HG02798 (cell line): Measurements from ENCODE around the gene ZBTB46.
A peak's percentile ranks its signal among the peaks of the same experiment; 100 is the strongest.
"Not testable (repeated sequence)": the region's sequence is repeated elsewhere in the genome, so short reads cannot be mapped to it uniquely, and the experiment has no call there.

ENCODE experiments used
- ATAC-seq: cut with Tn5 transposase; IDR thresholded peaks from one replicate; pipeline ENCODE4 v1.9.1; 2021; ENCODE audit warnings: mild to moderate bottlenecking; ENCODE audit not compliant: unreplicated experiment, poor library complexity

The ZBTB46 gene

DNA sequence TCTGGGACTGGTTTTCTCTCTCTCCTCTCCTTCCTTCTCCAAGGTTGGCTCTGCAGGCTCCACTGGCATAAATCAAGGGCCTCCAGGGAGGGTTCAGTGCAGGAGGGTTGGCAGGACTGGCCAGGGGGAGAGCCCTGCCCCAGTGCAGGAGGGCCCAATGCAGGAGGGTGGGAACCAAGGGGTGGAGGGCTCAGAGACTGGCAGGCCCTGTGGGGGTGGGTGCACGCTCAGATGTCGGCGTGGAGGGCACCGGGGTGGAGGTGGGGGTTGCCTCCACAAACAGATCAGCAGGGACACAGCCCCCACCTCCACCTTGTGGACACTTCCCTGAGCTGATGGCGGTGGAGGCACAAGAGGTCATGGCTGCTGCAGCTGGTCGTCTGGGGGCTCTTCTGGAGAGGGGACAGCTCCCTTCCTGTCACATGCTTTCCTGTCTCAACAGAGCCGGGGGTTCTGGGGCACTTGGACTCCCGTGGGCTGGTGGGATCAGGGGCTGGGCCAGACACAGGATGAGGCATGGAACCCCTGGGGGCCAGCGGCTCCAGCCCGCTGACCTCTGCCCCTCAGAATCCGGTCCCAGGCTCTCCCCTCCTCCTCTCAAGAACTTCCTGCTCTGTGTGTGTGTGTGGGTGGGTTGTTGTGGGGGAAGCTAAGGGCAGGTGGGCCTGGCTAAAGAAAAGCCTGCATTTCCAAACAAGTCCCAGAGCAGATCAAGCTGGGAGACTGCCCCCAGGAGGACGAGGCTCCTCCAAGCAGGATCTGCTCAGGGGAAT lies 27.5 kb upstream of the ZBTB46 start:
- no peak for ATAC-seq

DNA sequence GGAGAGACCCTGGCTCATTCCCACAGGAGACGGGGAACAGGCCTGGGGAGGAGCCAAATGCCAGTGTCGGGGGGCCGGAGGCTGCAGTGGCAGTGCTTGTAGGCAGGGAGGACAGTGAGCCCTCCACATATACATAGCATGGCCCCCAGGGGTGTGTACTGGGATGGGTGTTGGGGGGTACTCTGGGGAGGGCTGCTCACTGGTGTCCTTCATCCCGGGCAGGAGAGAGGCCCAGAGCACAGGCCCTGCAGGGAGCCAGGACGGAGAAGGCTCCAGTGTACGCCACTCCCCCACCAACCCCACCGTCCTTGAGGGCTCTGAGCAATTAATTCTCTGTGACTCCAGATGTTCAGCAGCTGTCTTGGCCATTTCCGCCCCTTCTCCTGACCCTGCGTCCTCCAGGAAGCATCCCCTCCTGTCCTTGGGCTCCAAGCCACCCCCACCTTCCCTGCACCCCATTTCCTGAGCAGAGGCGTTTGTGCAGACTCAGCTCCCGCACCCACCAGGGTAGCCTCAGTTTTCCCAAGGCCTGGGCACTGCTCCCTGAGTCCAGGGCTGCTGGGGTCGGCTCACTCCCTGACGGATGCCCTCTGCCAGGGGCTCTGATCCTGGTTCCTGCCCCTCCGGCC lies 26.8 kb upstream of the ZBTB46 start:
- no peak for ATAC-seq

DNA sequence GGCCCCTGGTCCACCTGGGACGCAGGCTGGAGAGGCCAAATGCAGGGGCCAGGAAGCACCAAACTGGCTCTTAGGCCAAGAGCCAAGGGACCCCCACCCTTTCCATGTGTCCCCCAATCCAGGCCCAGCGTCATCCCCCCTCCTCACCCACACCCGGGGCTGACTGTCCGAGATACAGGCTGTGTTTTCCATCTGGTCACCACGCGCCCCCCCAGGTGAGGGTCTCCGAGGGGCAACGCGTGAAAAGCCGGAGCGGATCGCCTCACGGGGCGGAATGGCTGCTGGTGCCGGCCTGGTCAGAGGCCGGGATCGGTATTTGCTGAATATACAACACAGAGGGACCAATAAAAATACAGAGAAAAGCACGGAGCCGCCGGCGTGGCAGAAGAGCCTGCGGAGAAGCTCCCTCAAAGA lies 25.0 kb upstream of the ZBTB46 start:
- ATAC-seq = no peak

DNA sequence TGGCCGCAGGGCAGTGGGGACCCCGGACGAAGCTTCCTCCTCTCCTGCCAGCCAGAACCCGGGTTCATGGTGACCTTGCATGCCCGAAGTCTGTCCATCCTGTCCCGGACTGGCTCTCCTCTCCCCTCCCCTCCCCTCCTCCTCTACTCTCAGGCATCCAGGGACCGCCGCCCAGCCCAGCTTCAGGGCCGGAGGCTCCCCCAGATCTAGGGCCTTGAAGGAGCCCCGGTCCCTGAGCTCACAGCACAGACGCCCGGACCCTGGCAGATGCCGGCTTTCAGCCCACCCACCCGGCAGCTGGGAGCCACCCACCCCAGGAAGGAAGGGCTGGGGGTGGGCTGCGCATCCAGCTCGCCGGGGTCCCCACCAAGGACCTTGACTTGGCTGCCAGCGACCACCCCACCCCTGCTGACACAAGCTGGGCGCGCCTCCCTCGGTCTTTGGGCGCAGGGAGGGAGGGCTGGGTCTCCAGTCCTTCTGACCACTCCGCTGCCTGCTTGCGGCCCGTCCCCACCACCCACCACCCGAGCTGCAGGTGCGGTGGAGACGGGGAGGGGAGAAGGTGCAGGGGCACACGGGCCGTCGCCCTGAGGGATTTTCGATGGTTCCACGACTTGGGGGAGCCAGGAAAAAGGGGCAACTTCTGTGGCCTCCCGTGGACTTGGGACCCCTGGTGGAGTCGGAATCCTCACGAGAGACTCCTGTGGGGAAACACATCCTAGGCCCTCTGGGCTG lies 24.5 kb upstream of the ZBTB46 start:
- no peak for ATAC-seq

DNA sequence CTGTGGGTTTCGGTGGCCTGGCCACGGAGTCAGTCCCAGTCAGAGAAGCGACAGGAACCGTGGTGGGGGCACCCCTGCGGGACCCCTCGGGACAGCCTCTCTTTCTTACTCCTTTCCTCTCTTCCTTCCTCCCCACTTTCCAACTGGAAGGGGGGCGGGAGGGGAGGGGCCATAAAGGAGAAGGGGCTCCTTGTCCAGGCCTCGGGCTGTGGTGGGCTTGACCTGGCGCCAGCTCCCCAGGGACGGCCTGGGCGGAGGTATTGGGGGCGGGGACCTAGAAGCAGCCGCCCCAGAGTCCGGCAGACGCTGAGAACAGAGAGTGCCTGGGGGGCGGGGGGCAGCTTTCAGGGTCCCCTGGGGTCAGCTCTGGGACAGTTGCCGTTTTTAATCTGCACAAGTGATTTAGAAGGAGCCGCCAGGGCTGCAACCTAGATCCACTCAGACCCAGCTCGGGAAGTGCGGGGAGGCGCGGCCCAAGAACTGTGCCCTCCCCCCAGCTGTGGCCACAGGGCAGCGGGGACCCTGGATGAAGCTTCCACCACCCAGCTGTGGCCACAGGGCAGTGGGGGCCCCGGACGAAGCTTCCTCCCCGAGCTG lies 23.8 kb upstream of the ZBTB46 start:
- ATAC-seq = no peak

DNA sequence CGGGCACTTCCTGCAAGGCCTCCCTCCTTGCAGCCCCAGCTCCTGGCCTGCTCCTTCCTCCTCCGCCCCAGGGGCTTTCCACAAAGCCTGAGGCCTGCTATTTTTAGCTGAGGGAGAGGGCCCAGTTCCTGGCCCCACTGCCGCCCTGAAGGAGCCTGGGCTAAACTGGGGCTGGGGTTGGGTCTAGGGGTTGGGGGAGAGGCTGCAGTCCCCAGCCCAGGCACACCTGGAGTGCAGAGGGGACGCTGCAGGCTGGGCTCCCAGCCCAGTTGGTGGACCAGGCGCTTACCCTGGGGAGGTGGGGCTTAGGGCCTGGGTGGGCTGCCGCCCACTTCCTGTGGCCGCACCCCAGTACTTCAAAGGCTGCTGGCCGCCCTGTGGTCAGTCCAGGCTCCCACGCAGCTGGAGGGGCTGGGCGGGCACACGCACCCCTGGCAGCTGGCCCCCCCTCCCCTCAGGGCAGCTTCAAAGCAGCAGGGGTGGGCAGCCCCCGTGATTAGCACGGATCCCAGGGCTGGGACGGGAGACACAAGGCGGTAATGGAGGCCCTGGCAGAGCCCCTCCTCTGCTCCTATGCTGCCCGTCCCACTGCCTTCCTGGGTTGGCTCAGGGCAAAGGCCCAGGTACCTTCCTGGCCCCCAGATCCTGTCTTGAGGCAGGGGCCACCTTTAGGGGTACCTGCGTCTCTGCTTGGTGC lies 23.2 kb upstream of the ZBTB46 start:
- ATAC-seq = no peak

DNA sequence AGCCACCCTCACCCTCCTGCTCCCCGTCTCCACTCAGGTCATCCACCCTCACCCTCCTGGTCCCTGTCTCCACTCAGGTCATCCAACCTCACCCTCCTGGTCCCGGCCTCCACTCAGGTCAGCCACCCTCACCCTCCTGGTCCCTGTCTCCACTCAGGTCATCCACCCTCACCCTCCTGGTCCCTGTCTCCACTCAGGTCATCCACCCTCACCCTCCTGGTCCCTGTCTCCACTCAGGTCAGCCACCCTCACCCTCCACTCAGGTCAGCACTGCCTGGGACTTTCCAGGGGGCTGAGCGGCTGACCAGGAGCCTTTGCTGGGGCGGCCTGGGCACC lies 22.6 kb upstream of the ZBTB46 start:
- not testable (repeated sequence) for ATAC-seq

DNA sequence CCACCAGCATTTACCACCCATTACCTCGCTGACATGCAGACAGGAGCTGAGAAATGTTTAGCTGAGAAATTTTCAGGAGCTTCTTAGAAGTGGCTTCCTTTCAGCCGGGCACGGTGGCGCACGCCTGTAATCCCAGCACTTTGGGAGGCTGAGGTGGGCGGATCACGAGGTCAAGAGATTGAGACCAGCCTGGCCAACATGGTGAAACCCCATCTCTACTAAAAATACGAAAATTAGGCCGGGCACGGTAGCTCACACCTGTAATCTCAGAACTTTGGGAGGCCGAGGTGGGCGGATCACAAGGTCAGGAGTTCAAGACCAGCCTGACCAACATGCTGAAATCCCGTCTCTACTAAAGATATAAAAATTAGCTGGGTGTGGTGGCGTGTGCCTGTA lies 20.5 kb upstream of the ZBTB46 start:
- not testable (repeated sequence) for ATAC-seq

DNA sequence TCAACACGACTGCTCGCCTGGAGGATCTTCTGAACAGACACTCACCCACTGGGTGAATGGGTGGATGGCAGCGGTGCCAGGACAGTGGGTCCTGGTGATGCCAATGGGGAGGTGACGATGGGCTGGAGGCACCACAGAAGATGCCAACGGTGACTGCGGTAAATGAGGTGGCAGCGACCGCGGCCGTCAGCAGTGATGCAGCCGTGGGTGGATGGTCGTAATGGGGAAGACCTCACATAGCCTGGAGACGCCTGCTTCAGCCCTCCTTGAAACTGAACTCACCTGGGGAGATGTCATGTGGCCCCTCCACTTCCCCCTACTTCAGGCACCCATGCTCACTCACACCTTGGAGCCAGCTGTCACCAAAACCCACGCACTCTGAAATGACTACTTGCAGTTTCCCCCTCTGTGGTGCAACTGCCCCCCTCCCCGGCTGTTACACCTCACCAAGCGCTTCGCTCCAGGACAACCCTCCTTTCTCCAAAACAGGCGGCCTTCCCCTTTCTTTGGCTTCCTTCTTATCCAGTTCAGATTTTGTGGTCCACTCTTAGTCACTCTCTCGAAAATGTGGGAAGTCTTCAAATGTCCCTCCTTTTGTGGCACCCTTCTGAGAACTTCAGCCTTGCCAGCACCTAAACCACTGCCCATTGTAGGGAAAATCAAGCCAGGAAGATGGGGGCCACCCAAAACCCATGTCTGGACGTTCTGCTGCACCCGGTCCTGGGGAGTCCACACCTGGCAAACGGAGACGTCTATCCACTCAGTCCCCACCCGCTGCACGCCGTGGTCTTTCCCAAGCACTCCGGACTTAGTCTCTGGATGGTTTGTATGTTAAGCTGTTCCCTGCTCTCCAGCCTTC lies 19.9 kb upstream of the ZBTB46 start:
- ATAC-seq = peak; percentile 85

DNA sequence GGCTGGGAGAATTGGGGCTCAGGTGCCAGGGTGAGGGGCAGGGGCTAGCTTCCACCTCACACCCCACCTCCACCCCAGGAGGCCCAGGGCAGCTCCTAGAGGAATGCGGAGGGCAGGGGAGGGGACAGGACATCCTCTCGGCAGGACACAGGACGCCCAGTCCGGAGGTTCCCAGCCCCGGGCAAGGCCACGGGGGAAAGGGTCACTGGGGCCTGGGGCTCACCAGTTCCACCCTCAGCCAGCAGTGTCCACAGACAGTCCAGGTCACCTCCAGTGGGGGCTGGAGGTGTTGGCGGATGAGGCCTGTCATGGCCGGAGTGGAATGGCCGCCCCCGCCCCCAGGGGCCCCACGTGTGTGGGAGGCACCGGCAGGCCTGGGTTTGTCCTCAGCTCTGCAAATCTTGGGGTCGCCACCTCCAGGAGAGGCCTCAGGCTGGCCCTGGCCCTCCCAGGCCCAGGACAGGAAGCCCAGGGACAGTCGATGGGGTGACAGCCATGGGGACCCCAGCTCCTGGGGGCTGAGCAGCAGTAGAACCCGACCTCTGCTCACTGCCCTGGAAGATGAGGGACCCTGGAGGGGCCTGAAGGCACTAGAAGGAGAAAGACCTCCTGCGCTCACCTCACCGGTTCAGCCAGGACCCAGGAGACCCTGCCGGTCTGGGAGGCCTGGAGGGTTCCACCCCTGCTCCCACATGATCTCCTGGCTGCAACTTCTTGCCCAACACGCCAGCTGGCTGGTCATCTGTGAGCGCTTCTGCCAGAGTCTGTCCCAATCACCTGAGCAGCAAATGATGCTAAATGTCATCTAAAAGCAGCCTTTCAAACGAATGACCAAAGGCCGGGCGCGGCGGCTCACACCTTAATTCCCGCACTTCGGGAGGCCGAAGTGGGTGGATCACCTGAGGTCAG lies 17.2 kb upstream of the ZBTB46 start:
- ATAC-seq = no peak

DNA sequence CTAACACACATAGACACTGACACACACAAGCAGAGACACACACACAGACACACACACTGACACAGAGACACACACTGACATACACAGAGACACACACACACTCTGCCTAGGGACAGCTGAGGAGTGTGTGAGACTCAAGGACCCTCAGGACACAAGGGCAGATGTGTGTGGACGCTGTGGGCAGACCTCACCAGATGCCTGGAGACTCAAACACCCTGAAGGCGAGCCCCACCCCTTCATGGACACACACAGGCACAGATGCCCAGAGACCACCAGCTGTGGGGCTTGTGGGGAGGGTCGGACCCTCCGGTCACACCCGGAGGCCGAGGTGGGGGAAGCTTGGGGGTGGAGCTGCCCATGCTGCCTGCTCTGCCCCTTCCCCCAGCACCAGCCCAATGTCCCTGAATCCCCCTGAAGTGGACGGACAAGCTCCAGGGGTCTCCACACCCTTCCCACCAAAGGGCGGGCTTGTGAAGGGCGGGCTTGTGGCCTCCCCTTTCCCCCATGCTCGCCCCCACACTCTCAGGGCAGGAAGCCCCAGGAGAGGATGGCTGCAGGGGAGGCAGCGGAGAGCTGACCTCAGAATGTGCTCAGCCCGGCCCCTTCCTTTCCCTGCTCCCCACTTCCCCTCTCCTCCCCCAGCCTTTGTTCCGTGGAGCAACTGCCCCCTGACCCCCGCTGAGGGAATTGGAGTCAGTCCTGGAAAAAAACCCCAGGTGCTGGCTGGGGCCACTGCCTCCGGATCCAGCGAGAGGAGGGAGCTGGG lies 16.4 kb upstream of the ZBTB46 start:
- ATAC-seq = no peak

DNA sequence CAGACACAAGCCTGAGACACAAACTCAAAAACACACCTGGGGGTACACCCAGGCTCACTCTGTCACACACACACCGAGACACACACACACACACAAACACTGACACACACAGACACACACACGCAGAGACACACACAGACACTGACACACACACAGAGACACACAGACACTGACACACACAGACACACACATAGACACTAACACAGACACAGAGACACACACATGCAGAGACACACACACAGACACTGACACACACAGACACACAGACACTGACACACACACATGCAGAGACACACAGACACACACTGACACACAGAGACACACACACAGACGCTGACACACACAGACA lies 15.8 kb upstream of the ZBTB46 start:
- ATAC-seq = no peak

DNA sequence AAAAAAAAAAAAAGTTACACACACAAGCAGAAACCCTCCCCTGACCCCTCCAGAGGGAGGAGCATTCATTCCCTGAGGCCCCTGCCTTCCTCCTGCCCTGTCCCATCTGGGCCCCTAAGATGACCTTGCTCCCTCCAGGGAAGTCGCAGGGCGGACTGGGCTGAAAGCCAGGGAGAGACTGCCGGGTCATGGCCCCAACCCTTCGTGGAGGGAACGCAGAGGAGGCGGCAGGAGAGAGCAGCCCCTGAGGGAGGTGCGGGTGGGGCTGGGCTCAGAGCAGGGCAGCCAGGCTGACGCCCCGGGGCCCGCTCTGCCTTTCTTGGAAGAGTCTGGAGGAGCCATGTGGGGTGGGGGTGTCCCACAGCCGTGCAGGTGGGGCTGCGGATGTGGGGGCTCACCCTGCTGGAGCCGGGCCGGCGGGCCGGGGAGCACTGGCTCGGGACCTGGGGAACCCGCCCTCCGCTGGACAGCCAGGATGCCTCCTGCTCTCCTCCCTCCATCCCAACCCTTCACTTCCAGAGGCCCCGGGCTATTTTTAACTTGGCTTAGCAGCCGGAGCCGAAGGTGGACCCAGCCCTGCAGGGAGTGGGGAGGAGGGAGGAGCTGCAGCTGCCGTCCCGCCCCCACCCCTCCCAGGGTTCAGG lies 15.2 kb upstream of the ZBTB46 start:
- no peak for ATAC-seq

DNA sequence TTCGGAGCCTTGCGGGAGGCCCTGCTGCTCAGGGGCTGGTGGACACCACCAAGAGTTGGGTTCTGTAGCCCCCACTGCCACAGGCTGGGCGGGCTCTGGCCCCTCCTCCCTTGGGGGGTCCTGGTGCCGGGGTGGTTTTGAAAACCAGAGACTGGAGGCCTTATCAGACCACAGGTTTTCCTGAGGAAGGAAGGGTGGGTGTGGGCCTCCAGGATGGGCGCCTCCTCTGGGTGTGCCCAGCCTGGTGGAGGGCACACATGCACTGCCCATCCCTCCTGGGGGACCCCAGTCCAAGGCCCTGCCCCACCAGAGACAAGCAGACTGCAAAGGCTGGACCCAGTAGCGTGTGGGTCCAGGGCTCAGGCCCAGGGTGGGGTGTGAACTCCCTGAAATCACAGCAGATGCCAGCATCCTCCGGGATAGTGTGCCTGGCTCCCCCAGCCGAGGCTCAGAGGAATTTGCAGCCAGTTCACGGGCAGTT lies 13.5 kb upstream of the ZBTB46 start:
- ATAC-seq = no peak

DNA sequence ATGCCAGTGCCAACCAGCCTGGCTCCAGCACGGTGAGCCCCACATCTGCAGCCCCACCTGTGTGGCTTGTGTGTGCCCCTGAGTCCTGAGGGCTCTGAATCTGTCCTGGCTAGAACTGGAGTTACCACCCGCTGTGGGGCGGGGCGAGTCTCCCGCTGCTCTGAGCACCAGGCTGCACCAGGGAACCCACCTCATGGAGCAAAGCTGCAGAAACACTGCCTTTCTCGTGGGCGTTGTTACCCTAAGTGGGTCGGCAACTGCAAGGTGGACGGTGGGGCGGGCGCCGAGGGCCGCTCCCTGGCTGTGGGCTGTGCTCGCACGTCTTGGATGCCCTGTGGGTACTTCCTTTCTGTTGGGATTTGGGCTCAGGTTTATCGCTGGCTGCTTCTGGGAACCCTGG lies 12.7 kb upstream of the ZBTB46 start:
- ATAC-seq = no peak

DNA sequence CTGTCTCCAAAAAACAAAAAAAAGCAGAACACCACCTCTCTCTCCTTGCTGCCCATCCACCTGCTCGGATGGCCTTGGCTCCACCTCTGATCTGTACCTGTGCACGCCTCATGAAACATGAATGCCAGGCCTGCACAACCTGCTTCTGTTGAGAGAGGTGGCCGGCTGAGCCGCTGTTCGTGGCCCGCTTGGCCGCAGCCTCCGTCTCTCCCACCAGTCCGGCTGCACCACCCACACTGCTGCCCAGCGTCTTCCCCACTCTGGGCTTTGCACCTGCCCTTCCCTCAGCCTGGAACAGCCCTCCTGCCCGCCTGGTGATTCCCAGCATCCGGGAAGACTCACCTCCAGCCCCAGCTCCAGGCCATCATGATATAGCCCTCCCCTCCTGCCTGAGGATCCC lies 12.2 kb upstream of the ZBTB46 start:
- no peak for ATAC-seq

DNA sequence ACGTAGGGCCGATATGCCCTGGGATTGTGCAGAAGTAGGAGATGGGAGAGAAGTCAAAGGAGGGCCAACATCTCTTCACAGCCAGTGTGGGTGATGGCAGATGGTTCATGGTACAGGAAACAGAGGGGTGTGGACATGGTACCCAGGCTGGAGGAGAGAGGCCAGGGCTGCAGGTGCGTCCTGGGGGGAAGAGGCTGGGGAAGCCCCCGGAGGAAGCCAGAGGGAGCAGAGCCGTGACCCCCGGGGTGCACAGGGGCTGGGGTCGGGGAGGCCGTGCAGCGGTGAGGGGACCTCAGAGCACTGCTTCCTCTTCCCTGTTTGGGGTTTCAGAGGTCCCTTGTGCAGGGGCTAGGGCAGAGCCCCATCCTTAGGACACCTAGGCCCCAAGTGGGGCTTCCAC lies 11.2 kb upstream of the ZBTB46 start:
- no peak for ATAC-seq
